ENCODE data around the gene BCDIN3D.

The BCDIN3D gene

DNA sequence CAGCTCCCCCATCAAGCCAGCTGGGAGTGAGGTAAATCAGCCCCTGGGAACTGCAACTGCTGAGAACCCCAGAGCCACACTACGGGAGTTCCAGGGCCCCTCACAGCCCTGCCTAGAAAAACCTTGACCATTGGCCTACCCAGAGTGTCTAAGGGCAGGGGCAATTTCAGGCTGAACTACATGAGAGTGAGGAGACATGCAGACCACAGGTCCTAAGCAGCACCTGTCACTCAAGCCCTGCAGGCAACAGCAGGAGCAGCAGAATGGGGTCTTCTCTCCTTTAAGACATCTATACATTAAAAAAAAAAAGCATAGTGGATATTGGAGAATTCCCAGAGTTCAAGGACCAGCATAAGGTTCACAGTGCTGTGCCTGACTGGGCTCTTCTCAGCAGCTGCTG is 19.6 kb downstream of the BCDIN3D start:
- Mint-ChIP-seq H3K4me1 (ENCODE audit: low read depth) (peaks cover 44% of the 10 kb centered on the region), H3K27me3 (no peaks in the 10 kb centered on the region), H3K27ac (no peak overlapping the region), H3K9me3 (ENCODE audit: low read depth) (no peaks in the 10 kb centered on the region), H3K4me3 (no peak overlapping the region), H3K36me3 (peaks cover 2% of the 10 kb centered on the region)

DNA sequence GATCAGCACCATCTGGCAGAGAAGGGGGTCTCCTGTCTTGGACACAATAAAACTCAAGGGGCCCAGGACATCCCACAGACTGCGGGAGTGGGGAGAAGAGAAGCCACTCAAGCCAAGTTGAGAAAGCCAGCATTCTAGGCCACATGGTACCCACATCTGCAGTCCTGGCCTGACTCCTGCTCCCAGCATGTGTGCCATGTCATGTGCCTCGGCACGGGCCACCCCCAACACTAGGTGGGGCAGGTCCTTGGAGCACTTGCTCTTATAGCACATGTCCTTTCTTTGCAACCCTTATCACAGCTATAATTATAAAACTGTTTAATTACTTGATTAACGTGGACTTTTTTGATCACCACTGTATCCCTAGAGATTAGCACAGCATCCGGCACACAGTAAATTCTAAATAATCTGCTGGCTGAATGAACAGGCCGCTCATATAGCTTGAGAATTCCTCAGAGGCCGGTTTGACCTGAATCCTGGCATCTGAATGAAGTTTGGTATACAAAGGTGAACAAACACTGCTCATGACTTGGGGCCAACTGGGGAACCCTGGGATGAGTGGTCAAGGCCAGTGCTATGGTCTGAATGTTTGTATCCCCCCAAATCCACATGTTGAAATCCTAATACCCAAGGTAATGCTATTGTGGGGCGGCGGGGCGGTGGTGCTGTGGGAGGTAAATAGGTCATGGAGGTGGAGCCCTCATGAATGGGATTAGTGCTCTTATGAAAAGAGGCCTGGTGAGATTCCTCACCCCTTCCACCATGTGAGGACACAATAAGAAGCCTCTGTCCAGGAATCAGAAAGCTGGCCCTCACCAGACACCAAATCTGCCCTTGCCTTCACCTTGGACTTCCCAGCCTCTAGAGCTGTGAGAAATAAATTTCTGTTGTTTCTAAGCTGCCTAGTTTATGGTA is 21.3 kb downstream of the BCDIN3D start:
- Mint-ChIP-seq H3K9me3 (ENCODE audit: low read depth) (no peaks in the 10 kb centered on the region), H3K27ac (peak overlapping the region; percentile 78), H3K4me3 (no peak overlapping the region), H3K4me1 (ENCODE audit: low read depth) (peaks cover 37% of the 10 kb centered on the region), H3K27me3 (no peaks in the 10 kb centered on the region), H3K36me3 (peaks cover 2% of the 10 kb centered on the region)

DNA sequence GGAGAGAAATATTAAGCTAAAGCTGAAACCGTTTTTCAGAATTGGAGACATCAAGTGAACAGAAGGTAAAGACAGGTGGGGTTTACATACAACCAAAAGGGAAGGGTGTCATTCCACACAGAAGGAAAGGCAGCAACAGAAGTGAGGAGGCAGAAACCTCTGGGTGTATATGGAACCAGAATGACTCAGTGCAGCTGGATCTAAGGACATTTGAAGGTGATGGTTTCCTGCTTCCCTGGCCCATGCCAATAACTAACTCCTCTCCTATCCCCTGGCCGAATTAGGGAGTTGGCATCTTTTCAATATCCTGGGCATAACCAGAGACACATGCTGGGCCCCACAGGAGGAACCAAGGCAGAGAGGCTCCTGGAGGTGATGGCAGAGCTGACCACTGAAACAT is 23.1 kb downstream of the BCDIN3D start:
- peaks cover 27% of the 10 kb centered on the region for H3K4me1 Mint-ChIP-seq (ENCODE audit: low read depth)
- no peak overlapping the region for H3K4me3 Mint-ChIP-seq
- H3K27me3 Mint-ChIP-seq, result no peaks in the 10 kb centered on the region
- peak overlapping the region; percentile 28 for H3K27ac Mint-ChIP-seq
- H3K9me3 Mint-ChIP-seq (ENCODE audit: low read depth), result no peaks in the 10 kb centered on the region
- H3K36me3 Mint-ChIP-seq, result peaks cover 4% of the 10 kb centered on the region

DNA sequence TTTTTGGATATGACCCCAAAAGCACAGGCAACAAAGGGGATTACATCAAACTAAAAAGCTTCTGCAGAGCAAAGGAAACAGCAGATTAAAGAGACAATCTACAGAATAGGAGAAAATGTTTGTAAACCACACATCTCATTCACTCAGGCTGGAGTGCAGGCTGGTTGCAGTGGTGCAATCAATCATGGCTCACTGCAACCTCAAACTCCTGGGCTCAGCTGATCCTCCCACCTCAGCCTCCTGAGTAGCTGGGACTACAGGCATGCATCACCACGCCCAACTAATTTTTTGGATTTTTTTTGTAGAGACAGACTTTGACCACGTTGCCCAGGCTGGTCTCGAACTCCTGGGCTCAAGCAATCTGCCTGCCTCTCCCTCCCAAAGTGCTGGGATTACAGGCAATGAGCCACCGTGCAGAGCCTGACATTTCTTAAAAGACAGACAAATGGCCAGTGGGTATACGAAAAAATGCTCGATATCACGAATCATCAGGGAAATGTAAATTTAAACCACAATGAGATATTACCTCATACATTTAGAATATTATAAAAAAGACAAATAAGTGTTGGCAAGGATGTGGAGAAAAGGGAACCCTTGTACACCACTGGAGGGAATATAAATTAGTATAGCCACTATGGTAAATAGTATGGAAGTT is 24.5 kb downstream of the BCDIN3D start:
- Mint-ChIP-seq H3K27ac (no peak overlapping the region), H3K36me3 (peaks cover 4% of the 10 kb centered on the region), H3K4me1 (ENCODE audit: low read depth) (peaks cover 26% of the 10 kb centered on the region), H3K4me3 (no peak overlapping the region), H3K9me3 (ENCODE audit: low read depth) (no peaks in the 10 kb centered on the region), H3K27me3 (no peaks in the 10 kb centered on the region)

DNA sequence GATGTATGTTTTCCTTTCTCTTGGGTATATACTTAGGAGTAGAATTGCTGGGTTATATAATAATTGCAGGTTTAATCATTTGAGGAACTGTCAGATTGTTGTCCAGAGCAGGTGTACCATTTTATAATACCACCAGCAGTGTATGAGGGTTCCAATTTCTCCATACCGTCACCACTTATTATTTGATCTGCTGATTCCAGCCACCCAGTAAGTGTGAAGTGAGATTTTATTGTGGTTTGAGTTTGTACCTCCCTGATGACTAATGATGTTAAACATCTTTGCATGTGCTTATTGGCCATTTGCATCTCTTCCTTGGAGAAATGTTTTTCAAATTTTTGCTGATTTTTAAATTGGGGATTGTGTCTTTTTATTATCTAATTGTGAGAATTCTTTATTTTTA is 29.8 kb downstream of the BCDIN3D start:
- no peak overlapping the region for H3K27ac Mint-ChIP-seq
- H3K36me3 Mint-ChIP-seq, result peaks cover 5% of the 10 kb centered on the region
- no peak overlapping the region for H3K4me3 Mint-ChIP-seq
- H3K4me1 Mint-ChIP-seq (ENCODE audit: low read depth), result peaks cover 10% of the 10 kb centered on the region
- H3K9me3 Mint-ChIP-seq (ENCODE audit: low read depth), result no peaks in the 10 kb centered on the region
- no peaks in the 10 kb centered on the region for H3K27me3 Mint-ChIP-seq

DNA sequence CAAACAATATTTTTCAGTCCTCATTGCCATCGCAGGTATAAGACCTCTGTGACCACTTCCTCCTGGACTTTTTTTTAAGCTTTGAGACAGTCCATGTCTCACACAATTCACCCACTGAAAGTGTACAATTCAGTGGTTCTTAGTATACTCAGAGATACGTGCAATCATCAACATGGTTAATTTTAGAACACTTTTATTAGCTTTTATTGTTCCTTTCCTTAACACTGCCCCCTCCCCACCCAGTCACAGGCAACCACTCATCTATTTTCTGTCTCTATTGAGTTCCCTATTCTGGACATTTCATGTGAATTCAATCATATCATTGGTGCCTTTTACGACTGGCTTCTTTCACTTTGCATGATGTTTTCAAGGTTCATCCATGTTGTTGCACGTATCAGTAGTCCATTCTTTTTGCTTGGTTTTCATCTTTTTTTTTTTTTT is 30.9 kb downstream of the BCDIN3D start:
- H3K4me3 Mint-ChIP-seq, result no peak overlapping the region
- H3K27ac Mint-ChIP-seq, result no peak overlapping the region
- no peaks in the 10 kb centered on the region for H3K27me3 Mint-ChIP-seq
- H3K9me3 Mint-ChIP-seq (ENCODE audit: low read depth), result no peaks in the 10 kb centered on the region
- peaks cover 10% of the 10 kb centered on the region for H3K4me1 Mint-ChIP-seq (ENCODE audit: low read depth)
- H3K36me3 Mint-ChIP-seq, result peaks cover 5% of the 10 kb centered on the region

DNA sequence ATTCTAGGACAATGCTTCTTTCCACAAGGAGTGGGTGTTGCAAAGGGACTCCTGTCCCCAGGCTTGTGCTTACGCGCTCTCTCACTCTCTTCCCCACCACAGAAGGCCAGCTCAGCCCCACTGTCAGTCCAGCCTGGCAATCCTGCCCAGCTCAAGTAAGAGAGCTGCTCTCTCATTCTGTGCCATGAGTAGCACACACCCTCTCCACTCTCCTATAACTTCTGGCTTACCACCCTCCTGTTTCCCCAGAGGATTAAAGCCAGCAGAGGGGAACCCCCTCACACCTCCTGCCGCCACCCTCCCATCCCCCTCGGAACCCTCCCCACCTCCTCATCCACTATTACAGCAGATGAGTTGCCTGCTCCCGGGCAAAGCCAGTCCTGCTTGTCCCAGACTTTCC is 31.8 kb downstream of the BCDIN3D start:
- H3K27me3 Mint-ChIP-seq, result no peaks in the 10 kb centered on the region
- H3K27ac Mint-ChIP-seq, result no peak overlapping the region
- H3K4me1 Mint-ChIP-seq (ENCODE audit: low read depth), result peaks cover 10% of the 10 kb centered on the region
- no peaks in the 10 kb centered on the region for H3K9me3 Mint-ChIP-seq (ENCODE audit: low read depth)
- H3K36me3 Mint-ChIP-seq, result peaks cover 5% of the 10 kb centered on the region
- no peak overlapping the region for H3K4me3 Mint-ChIP-seq

DNA sequence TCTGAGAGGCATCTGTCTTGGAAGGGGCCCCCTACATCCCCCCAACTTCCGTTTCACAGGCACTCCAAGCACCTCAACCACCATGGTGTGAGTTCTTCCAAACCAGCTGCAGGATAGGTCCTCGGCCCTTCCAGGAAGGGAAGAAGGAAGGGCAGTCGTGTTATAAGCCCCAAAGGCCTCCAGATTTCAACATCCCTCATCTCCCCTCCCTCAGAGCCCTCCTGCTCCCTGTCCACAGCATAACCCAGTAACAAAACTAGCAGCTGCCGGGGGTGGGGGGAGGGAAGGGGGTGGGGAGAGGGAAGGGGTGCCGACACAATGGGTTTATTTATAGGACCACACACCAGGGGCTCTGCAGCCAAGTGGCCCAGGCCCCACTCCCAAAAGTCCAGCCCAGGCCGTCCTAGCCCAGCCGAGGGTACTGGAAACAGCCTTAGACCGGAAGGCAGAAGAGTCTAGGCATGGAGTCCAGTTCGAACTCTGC is 33.0 kb downstream of the BCDIN3D start:
- Mint-ChIP-seq H3K27me3 (no peaks in the 10 kb centered on the region), H3K27ac (no peak overlapping the region), H3K4me1 (ENCODE audit: low read depth) (peaks cover 10% of the 10 kb centered on the region), H3K36me3 (peaks cover 3% of the 10 kb centered on the region), H3K9me3 (ENCODE audit: low read depth) (no peaks in the 10 kb centered on the region), H3K4me3 (no peak overlapping the region)

DNA sequence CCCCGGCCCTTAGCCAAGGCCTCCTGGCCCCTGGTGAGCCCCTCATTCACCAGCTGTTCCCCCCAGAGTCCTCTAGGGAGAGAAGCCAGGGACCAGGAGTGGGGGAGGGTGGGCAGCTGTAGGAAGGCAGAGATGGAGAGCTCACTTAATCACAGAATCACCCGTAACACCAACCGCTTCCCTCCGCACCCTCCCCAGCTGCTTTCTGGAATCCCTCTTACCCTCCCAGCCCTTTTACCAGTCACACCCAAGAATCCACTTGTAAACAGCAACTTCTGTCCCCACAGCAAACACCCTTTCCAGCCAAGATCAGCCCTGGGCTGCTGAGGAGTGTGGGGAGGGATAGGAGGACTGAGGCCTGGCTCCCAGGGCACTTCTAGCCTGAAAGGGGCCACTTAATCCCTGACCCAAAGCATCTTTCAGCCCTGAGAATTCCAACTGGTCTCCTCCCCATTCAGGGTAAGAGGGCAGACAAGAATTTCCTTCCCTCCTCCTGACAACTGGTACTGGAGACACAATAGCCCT is 33.5 kb downstream of the BCDIN3D start:
- Mint-ChIP-seq H3K27me3 (no peaks in the 10 kb centered on the region), H3K27ac (no peak overlapping the region), H3K4me1 (ENCODE audit: low read depth) (peaks cover 10% of the 10 kb centered on the region), H3K4me3 (no peak overlapping the region), H3K36me3 (peaks cover 3% of the 10 kb centered on the region), H3K9me3 (ENCODE audit: low read depth) (no peaks in the 10 kb centered on the region)

DNA sequence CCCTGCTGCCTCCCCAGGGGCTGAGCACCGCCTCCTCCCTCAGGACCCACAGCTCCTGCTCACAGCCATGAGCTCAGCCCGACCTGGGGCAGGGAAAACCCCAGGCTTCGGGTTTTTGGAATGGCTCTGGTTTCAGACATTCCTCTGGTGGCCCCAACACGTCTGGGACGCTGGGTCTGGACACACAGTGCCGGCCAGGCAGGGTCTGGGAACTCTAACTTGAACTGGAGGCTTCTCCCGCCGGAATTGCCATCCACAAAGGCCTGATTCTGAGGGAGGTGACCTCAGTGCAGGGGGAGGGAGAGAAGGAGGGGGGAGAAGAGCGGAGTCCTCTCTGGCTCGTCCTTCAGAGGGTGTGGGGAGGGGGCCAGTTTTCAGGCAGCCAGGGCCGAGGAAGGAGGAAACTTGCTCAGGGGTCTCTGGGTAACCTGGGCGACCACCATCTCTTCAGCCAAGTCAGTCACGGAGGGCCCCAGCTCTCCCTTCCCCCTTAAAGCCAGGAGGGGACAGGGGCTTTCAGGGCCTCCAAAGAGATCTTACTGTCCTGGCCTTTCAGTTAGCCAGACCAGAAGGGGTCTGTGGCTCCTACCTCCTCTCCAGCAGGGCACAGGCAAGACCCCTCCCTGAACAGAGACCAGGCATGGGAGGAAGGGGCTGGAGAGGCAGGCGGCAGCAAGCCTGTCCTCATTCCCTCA is 34.1 kb downstream of the BCDIN3D start:
- Mint-ChIP-seq H3K4me1 (ENCODE audit: low read depth) (peaks cover 10% of the 10 kb centered on the region), H3K27me3 (no peaks in the 10 kb centered on the region), H3K36me3 (peaks cover 3% of the 10 kb centered on the region), H3K9me3 (ENCODE audit: low read depth) (no peaks in the 10 kb centered on the region), H3K27ac (no peak overlapping the region), H3K4me3 (no peak overlapping the region)

DNA sequence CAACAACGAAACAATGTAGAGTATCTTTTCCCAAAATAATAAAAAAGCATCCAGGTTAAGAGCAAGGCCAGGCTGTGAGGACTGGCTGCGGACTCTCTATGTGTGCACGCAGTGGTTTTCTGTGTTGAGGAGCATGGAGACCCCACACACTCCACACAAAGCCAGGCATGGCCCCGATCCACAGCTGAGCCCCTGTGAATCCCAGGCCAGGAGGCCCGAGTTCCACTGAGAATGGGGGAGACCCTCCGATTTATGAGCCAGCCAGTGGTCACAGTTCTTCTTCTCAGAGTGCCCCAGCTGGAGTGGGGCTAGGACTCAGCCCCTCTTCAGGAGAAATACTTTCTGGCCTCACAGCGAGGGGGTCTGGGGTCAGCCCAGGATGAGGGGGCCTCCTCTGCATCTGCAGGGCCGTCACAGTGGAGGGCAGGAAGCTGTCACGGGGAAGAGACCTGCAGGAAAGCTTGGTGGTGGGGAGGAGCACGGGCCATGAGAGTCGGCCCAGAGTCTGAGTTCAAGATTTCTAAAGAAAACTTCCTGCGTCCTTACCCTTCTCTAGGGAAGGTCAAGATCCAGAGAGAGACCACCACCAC is 34.8 kb downstream of the BCDIN3D start:
- Mint-ChIP-seq H3K27ac (no peak overlapping the region), H3K9me3 (ENCODE audit: low read depth) (no peaks in the 10 kb centered on the region), H3K27me3 (no peaks in the 10 kb centered on the region), H3K4me1 (ENCODE audit: low read depth) (peaks cover 8% of the 10 kb centered on the region), H3K4me3 (no peak overlapping the region), H3K36me3 (peaks cover 1% of the 10 kb centered on the region)

DNA sequence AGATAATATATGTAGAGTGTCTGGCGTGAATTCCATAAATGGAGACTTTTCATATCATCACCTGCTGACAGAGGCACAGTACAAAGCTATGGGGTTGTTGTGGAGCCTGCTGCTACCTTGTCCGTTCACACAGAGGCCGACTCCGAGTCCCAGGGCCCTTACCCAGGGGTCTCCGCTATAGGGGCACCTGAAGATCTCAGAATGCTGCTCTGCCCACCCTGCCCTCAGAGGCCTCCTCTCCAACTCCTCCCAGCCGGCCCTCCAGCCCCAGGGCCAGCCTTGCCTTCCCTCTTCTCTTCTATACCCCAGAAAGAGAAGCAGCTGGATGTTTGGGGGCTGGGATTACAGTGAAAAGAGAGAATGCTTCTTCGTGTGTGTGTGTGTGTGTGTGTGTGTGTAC is 36.0 kb downstream of the BCDIN3D start:
- Mint-ChIP-seq H3K27ac (no peak overlapping the region), H3K4me3 (no peak overlapping the region), H3K9me3 (ENCODE audit: low read depth) (no peaks in the 10 kb centered on the region), H3K36me3 (no peaks in the 10 kb centered on the region), H3K4me1 (ENCODE audit: low read depth) (peaks cover 3% of the 10 kb centered on the region), H3K27me3 (no peaks in the 10 kb centered on the region)

DNA sequence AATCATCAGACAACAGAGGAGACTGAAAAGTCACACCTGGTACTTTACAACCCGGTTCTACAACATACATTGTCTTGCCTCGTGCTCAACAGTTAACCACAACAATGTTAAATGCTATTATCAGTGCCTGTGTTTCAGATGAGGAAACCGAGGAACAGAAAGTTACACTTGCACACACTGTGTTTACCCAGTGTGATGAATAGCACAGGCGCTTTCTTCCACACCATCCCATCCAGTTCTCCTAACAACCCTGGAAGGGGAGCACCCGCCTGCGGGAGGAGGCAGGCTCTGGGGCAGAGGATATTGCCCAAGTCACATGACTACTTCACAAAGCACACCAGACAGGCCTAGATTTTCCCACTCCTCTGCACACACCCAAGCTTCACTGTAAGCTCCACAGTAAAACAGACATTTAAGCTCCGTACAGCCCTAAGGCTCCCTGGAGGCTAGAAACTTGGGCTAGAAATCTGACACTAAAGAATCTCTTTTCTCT is 36.5 kb downstream of the BCDIN3D start:
- H3K36me3 Mint-ChIP-seq, result no peaks in the 10 kb centered on the region
- no peaks in the 10 kb centered on the region for H3K9me3 Mint-ChIP-seq (ENCODE audit: low read depth)
- no peak overlapping the region for H3K4me3 Mint-ChIP-seq
- no peaks in the 10 kb centered on the region for H3K4me1 Mint-ChIP-seq (ENCODE audit: low read depth)
- H3K27ac Mint-ChIP-seq, result no peak overlapping the region
- no peaks in the 10 kb centered on the region for H3K27me3 Mint-ChIP-seq

DNA sequence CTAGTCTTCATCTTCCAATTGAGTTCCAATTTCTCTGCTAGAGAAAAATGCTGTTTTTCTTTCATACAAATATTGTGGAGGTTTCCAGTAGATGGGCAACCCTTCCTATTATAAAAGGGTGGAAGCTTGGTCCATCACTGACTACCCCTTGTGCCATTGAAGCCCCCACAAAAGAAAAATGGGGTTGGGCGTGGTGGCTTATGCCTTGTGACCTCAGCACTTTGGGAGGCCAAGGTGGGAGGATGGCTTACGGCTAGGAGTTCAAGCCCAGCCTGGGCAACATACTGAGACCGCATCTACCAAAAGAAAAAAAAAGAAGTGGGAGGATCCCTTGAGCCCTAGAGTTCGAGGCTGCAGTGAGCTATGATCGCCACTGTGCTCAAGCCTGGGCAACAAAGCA is 37.5 kb downstream of the BCDIN3D start:
- no peak overlapping the region for H3K4me3 Mint-ChIP-seq
- H3K27ac Mint-ChIP-seq, result no peak overlapping the region
- no peaks in the 10 kb centered on the region for H3K9me3 Mint-ChIP-seq (ENCODE audit: low read depth)
- no peaks in the 10 kb centered on the region for H3K36me3 Mint-ChIP-seq
- H3K4me1 Mint-ChIP-seq (ENCODE audit: low read depth), result no peaks in the 10 kb centered on the region
- H3K27me3 Mint-ChIP-seq, result no peaks in the 10 kb centered on the region
